Lung (tissue), 12 donors: Measurements from ENCODE around the gene BMPR1B. TPM values are rescaled to one million over a fixed set of nuclear protein-coding genes. Genes with fewer than 3 reads are reported as not detected.

Experiments
- ATAC-seq: fragments of 200-7000 bp; cut with Tn5 transposase; one replicate; pipeline ENCODE4 v1.9.1; 2020; ENCODE audit warnings: moderate number of reproducible peaks; ENCODE audit not compliant: insufficient read depth, low FRiP score
- DNase-seq, 3 donors: peaks; one replicate each; pipeline ENCODE4 v3.0.0-alpha.2; 2013 to 2017
- H3K27ac ChIP-seq, 2 donors: one replicate each; pipeline ENCODE4 v1.5.1; 2013; ENCODE audit warnings: mild to moderate bottlenecking in 2 of 2, moderate library complexity in 2 of 2, control low read depth in 1 of 2, inconsistent platforms in 1 of 2, low read depth in 1 of 2, low read length in 1 of 2
- H3K27me3 ChIP-seq, 3 donors: one replicate each; pipeline ENCODE4 v1.5.1; 2013; ENCODE audit warnings: low read length in 2 of 3; ENCODE audit not compliant: control insufficient read depth in 3 of 3, insufficient read depth in 3 of 3
- H3K36me3 ChIP-seq, 4 donors: one replicate each; pipeline ENCODE4 v1.5.1; 2013; ENCODE audit warnings: low read length in 4 of 4, mild to moderate bottlenecking in 1 of 4, moderate library complexity in 1 of 4; ENCODE audit not compliant: control insufficient read depth in 4 of 4, insufficient read depth in 4 of 4
- H3K4me1 ChIP-seq, 5 donors: one replicate each; pipeline ENCODE4 v1.5.1; 2013; ENCODE audit warnings: low read length in 5 of 5, mild to moderate bottlenecking in 2 of 5, moderate library complexity in 1 of 5; ENCODE audit not compliant: control insufficient read depth in 5 of 5, insufficient read depth in 5 of 5
- H3K4me3 ChIP-seq: one replicate; pipeline ENCODE4 v1.5.1; 2013; ENCODE audit warnings: mild to moderate bottlenecking, control low read depth, moderate library complexity
- H3K9ac ChIP-seq, 2 donors: one replicate each; pipeline ENCODE4 v1.5.1; 2013; ENCODE audit warnings: low read length in 2 of 2, control low read depth in 1 of 2; ENCODE audit not compliant: insufficient read depth in 1 of 2
- H3K9me3 ChIP-seq, 4 donors: one replicate each; pipeline ENCODE4 v1.5.1; 2013; ENCODE audit warnings: low read length in 3 of 4, mild to moderate bottlenecking in 1 of 4, moderate library complexity in 1 of 4; ENCODE audit not compliant: control insufficient read depth in 4 of 4, insufficient read depth in 3 of 4
- CTCF ChIP-seq: IDR thresholded peaks from 2 replicates; pipeline ENCODE4 v1.5.1; 2012; ENCODE audit warnings: mild to moderate bottlenecking; ENCODE audit errors: control extremely low read depth, extremely low read depth
- WGBS, 2 donors: extraction: QIAGEN DNeasy Blood & Tissue Kit; methylation state at CpG; one replicate each; pipeline ENCODE4 v1.1.7; 2013; 5-methylcytosine and 5-hydroxymethylcytosine counted together
- polyA plus RNA-seq, 2 donors: library from polyadenylated mRNA; stranded (reverse); fragments of 200-250 nt; gene quantifications; one replicate each; pipeline ENCODE4 v1.2.1, GENCODE V29; 2013
- total RNA-seq, 2 donors: library from RNA; depleted of rRNA in 1 of 2; stranded (reverse); fragments of >200 nt in 1 of 2; gene quantifications; one replicate each; pipeline ENCODE4 v1.2.1, GENCODE V29; 2014 to 2021
- donor health status: control.
- donor health status: control.
- donor health status: Bipolar disorder and iron deficiency.
- donor health status: healthy.
- donor health status: DM: yes; HTN: yes; CAD: no.

The BMPR1B gene
- total and polyA plus RNA-seq, 4 donors, result 0.65 to 7.3 (median 1.9) TPM

GRCh38 chr4:94897023-94897422, 139.3 kb downstream of the BMPR1B start:
- TF ChIP-seq CTCF, result no peak
- 61 to 73% methylated on average over 7 of the region's 7 CpGs for WGBS, 2 donors
- peaks cover 0 to 2% (median 0%) of the 10 kb centered on the region in 4 donors for H3K9me3 ChIP-seq
- no peak overlapping the region for H3K27ac ChIP-seq
- no peaks in the 10 kb centered on the region for H3K27me3 ChIP-seq
- no peak overlapping the region for H3K4me3 ChIP-seq
- H3K9ac ChIP-seq, result no peak overlapping the region
- ATAC-seq (no peak), DNase-seq (no peak)
- no peaks in the 10 kb centered on the region for H3K4me1 ChIP-seq
- no peaks in the 10 kb centered on the region for H3K36me3 ChIP-seq

GRCh38 chr4:94905511-94905910, 147.8 kb downstream of the BMPR1B start:
- Histone ChIP-seq H3K27me3 (no peaks in the 10 kb centered on the region), H3K9ac (no peak overlapping the region), H3K27ac (no peak overlapping the region), H3K9me3 (no peaks in the 10 kb centered on the region), H3K4me1 (no peaks in the 10 kb centered on the region), H3K36me3 (no peaks in the 10 kb centered on the region), H3K4me3 (no peak overlapping the region)
- TF ChIP-seq CTCF, result no peak
- ATAC-seq (no peak), DNase-seq (no peak)
- WGBS, 2 donors, result 53 to 65% methylated on average over 3 of the region's 3 CpGs

- TF ChIP-seq CTCF, result no peak
- Histone ChIP-seq H3K9me3 (no peaks in the 10 kb centered on the region), H3K4me1 (no peaks in the 10 kb centered on the region), H3K4me3 (no peak overlapping the region), H3K36me3 (no peaks in the 10 kb centered on the region), H3K27me3 (no peaks in the 10 kb centered on the region), H3K27ac (no peak overlapping the region), H3K9ac (no peak overlapping the region)
- 84 to 94% methylated on average over 3 of the region's 3 CpGs for WGBS, 2 donors
- no peak for ATAC-seq
- DNase-seq, result peak in 1 of 3 donors; percentile 25
Observed at GRCh38 chr4:94909645-94910044, 151.9 kb downstream of the BMPR1B start.

- no peak for ATAC-seq
- DNase-seq, result no peak
- WGBS, 2 donors, result 97% methylated on average over 1 of the region's 1 CpG
- no peak overlapping the region for H3K4me3 ChIP-seq
- no peak overlapping the region for H3K27ac ChIP-seq
- no peaks in the 10 kb centered on the region for H3K36me3 ChIP-seq
- no peak for TF ChIP-seq CTCF
- peaks cover 0 to 2% (median 0%) of the 10 kb centered on the region in 4 donors for H3K9me3 ChIP-seq
- H3K4me1 ChIP-seq, result no peaks in the 10 kb centered on the region
- no peaks in the 10 kb centered on the region for H3K27me3 ChIP-seq
- H3K9ac ChIP-seq, result no peak overlapping the region
Observed at GRCh38 chr4:94911106-94911505, 153.4 kb downstream of the BMPR1B start.
